Tibial artery (tissue), 4 donors: Measurements from ENCODE around the gene SRGAP1.

ENCODE experiments used
- DNase-seq, 2 donors: peaks; one replicate each; pipeline ENCODE4 v3.0.0-alpha.2; 2019
- H3K27ac ChIP-seq, 2 donors: fragments of 200-600 bp; sonication (generic) in 1 of 2; 1 replicate in 1 of 2; 2 replicates in 1 of 2; pipeline ENCODE4 v1.5.1; 2018 to 2019; ENCODE audit warnings: mild to moderate bottlenecking in 1 of 2
- H3K27me3 ChIP-seq, 2 donors: fragments of 200-600 bp; sonication (generic) in 1 of 2; one replicate each; pipeline versions ENCODE4 v1.5.1 to v1.6.0; 2016 to 2019
- H3K36me3 ChIP-seq, 3 donors: fragments of 200-600 bp; sonication (generic) in 2 of 3; one replicate each; pipeline ENCODE4 v1.5.1; 2016 to 2019; ENCODE audit warnings: mild to moderate bottlenecking in 2 of 3
- H3K4me1 ChIP-seq, 4 donors: fragments of 200-600 bp; sonication (generic) in 2 of 4; 1 replicate in 3 of 4; 2 replicates in 1 of 4; pipeline ENCODE4 v1.5.1; 2016 to 2019
- H3K4me3 ChIP-seq, 2 donors: fragments of 200-600 bp; sonication (generic) in 1 of 2; 1 replicate in 1 of 2; 2 replicates in 1 of 2; pipeline ENCODE4 v1.5.1; 2018 to 2019; ENCODE audit warnings: mild to moderate bottlenecking in 2 of 2
- H3K9me3 ChIP-seq, 3 donors: fragments of 200-600 bp; sonication (generic) in 1 of 3; one replicate each; pipeline ENCODE4 v1.5.1; 2016 to 2019
- CTCF ChIP-seq, 2 experiments: fragments of 200-600 bp in 1 of 2; fragments of 450-650 bp in 1 of 2; IDR thresholded peaks; one replicate each; pipeline ENCODE4 v1.5.1; 2017 to 2019; ENCODE audit warnings: antibody characterized with exemption in 2 of 2, mild to moderate bottlenecking in 1 of 2, moderate library complexity in 1 of 2
- intact Hi-C: fragments of 100-400 bp; cut with DNase I; formaldehyde crosslinking; loops from one replicate; pipeline ENCODE4 v1.15.0; 2023; ENCODE audit warnings: low total_unique reads

The SRGAP1 gene

GRCh38 chr12:63989301-63989845 is 144.9 kb downstream of the SRGAP1 start:
- no peaks in the 10 kb centered on the region for H3K9me3 ChIP-seq
- H3K27ac ChIP-seq, result no peak overlapping the region
- intact Hi-C loops, result no loop called here
- no peaks in the 10 kb centered on the region for H3K4me1 ChIP-seq
- H3K4me3 ChIP-seq, result no peak overlapping the region
- H3K36me3 ChIP-seq, result peaks cover 0 to 6% (median 4%) of the 10 kb centered on the region in 3 donors
- DNase-seq, result no peak
- TF ChIP-seq CTCF (IDR thresholded peaks at IDR 0.05), result no peak
- no peaks in the 10 kb centered on the region for H3K27me3 ChIP-seq

- DNase-seq, result no peak
- Histone ChIP-seq H3K9me3 (no peaks in the 10 kb centered on the region), H3K36me3 (peaks cover 0 to 6% (median 4%) of the 10 kb centered on the region in 3 donors), H3K27ac (no peak overlapping the region), H3K4me3 (no peak overlapping the region), H3K4me1 (no peaks in the 10 kb centered on the region), H3K27me3 (no peaks in the 10 kb centered on the region)
- no peak for TF ChIP-seq CTCF (IDR thresholded peaks at IDR 0.05)
- intact Hi-C loops, result no loop called here
These were observed 146.5 kb downstream of the SRGAP1 start for GRCh38 chr12:63990828-63991547.

GRCh38 chr12:63994704-63995103 is 150.2 kb downstream of the SRGAP1 start:
- Histone ChIP-seq H3K27me3 (no peaks in the 10 kb centered on the region), H3K36me3 (peaks cover 0 to 6% (median 4%) of the 10 kb centered on the region in 3 donors), H3K4me1 (no peaks in the 10 kb centered on the region), H3K4me3 (no peak overlapping the region), H3K9me3 (no peaks in the 10 kb centered on the region), H3K27ac (no peak overlapping the region)
- TF ChIP-seq CTCF (IDR thresholded peaks at IDR 0.05), result no peak
- intact Hi-C loops, result no loop called here
- no peak for DNase-seq

- Histone ChIP-seq H3K36me3 (peaks cover 0 to under 1% (median 0%) of the 10 kb centered on the region in 3 donors), H3K27me3 (no peaks in the 10 kb centered on the region), H3K9me3 (no peaks in the 10 kb centered on the region), H3K27ac (no peak overlapping the region), H3K4me3 (no peak overlapping the region), H3K4me1 (no peaks in the 10 kb centered on the region)
- intact Hi-C loops, result no loop called here
- DNase-seq, result no peak
- no peak for TF ChIP-seq CTCF (IDR thresholded peaks at IDR 0.05)
These were observed 151.0 kb downstream of the SRGAP1 start for GRCh38 chr12:63995512-63995911.

GRCh38 chr12:63996556-63996955 is 152.1 kb downstream of the SRGAP1 start:
- Histone ChIP-seq H3K4me1 (no peaks in the 10 kb centered on the region), H3K27ac (no peak overlapping the region), H3K9me3 (no peaks in the 10 kb centered on the region), H3K27me3 (no peaks in the 10 kb centered on the region), H3K4me3 (no peak overlapping the region), H3K36me3 (peaks cover 0 to under 1% (median 0%) of the 10 kb centered on the region in 3 donors)
- no peak for DNase-seq
- TF ChIP-seq CTCF (IDR thresholded peaks at IDR 0.05), result no peak
- intact Hi-C loops, result no loop called here
